Measurements from ENCODE around the gene CCL15. TPM values are rescaled to one million over a fixed set of nuclear protein-coding genes. Genes with fewer than 3 reads are reported as not detected.
A peak's percentile ranks its signal among the peaks of the same experiment; 100 is the strongest.

CCL15 gene
- total and polyA plus RNA-seq, 4 donors, result 8.8 to 27.8 (median 11.6) TPM

- TF ChIP-seq ZBTB33 (IDR thresholded peaks at IDR 0.05), result no peak
- TF ChIP-seq, protein P1, sequence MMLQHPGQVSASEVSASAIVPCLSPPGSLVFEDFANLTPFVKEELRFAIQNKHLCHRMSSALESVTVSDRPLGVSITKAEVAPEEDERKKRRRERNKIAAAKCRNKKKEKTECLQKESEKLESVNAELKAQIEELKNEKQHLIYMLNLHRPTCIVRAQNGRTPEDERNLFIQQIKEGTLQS (IDR thresholded peaks at IDR 0.05), result no peak
Observed at GRCh38 chr17:35982409-35983191, 18.8 kb downstream of the CCL15 start (continued).

- TF ChIP-seq, protein P2, sequence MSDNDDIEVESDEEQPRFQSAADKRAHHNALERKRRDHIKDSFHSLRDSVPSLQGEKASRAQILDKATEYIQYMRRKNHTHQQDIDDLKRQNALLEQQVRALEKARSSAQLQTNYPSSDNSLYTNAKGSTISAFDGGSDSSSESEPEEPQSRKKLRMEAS (IDR thresholded peaks at IDR 0.05), result no peak
- TF ChIP-seq, protein P1 (IDR thresholded peaks at IDR 0.05), result no peak
- TF ChIP-seq RXRA (IDR thresholded peaks at IDR 0.05) (peak; percentile 83 to 85), SP1 (IDR thresholded peaks at IDR 0.05) (peak; percentile 85), NR2F2 (IDR thresholded peaks at IDR 0.05) (peak; percentile 39), FOXA1 (IDR thresholded peaks at IDR 0.05) (no peak), TAF1 (conservative IDR thresholded peaks at IDR 0.05) (no peak), YY1 (IDR thresholded peaks at IDR 0.05) (peak; percentile 59), RAD21 (IDR thresholded peaks at IDR 0.05) (peak; percentile 88 to 95), ZBTB33 (IDR thresholded peaks at IDR 0.05) (peak; percentile 53), HNF4G (IDR thresholded peaks at IDR 0.05) (peak; percentile 96), FOXA2 (IDR thresholded peaks at IDR 0.05) (no peak), EGR1 (IDR thresholded peaks at IDR 0.05; ENCODE audit: low read depth in 2 of 2) (no peak), JUND (IDR thresholded peaks at IDR 0.05) (peak; percentile 38 to 65), GABPA (IDR thresholded peaks at IDR 0.05 in 1 of 2, conservative IDR thresholded peaks at IDR 0.05 in 1 of 2) (no peak), REST (IDR thresholded peaks at IDR 0.05) (no peak), HNF4A (conservative IDR thresholded peaks at IDR 0.05) (peak; percentile 98 to 99)
- TF ChIP-seq, protein P3, sequence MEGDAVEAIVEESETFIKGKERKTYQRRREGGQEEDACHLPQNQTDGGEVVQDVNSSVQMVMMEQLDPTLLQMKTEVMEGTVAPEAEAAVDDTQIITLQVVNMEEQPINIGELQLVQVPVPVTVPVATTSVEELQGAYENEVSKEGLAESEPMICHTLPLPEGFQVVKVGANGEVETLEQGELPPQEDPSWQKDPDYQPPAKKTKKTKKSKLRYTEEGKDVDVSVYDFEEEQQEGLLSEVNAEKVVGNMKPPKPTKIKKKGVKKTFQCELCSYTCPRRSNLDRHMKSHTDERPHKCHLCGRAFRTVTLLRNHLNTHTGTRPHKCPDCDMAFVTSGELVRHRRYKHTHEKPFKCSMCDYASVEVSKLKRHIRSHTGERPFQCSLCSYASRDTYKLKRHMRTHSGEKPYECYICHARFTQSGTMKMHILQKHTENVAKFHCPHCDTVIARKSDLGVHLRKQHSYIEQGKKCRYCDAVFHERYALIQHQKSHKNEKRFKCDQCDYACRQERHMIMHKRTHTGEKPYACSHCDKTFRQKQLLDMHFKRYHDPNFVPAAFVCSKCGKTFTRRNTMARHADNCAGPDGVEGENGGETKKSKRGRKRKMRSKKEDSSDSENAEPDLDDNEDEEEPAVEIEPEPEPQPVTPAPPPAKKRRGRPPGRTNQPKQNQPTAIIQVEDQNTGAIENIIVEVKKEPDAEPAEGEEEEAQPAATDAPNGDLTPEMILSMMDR (IDR thresholded peaks at IDR 0.05; ENCODE audit: low read depth, low read length, missing input control), result peak; percentile 81
- Histone ChIP-seq H3K9me3 (ENCODE audit: control insufficient read depth in 4 of 4, low read length in 3 of 4) (no peaks in the 10 kb centered on the region), H3K36me3 (ENCODE audit: control insufficient read depth in 4 of 4, insufficient read depth in 3 of 4, low read depth in 1 of 4, low read length in 3 of 4) (peaks cover 0 to 4% (median under 1%) of the 10 kb centered on the region in 4 donors), H3K27me3 (ENCODE audit: control insufficient read depth in 4 of 4, insufficient read depth in 4 of 4, low read length in 3 of 4) (no peaks in the 10 kb centered on the region), H3K27ac (ENCODE audit: low read depth in 1 of 2, low read length in 2 of 2) (peak overlapping the region; percentile 72 to 90), H3K9ac (ENCODE audit: low read depth in 1 of 2, low read length in 2 of 2) (peak overlapping the region in 1 of 2 donors; percentile 77), H3K4me3 (ENCODE audit: low read depth in 1 of 3, low read length in 3 of 3) (peak overlapping the region in 2 of 3 donors; percentile 51 to 61), H3K4me1 (ENCODE audit: control insufficient read depth in 4 of 4, insufficient read depth in 4 of 4, low read length in 3 of 4) (peaks cover 14 to 48% (median 32%) of the 10 kb centered on the region in 4 donors)
- 26% methylated on average over 4 of the region's 4 CpGs for WGBS
- DNase-seq (ENCODE audit: low spot score), result peak; percentile 55
Observed at GRCh38 chr17:35981908-35982330, 19.4 kb downstream of the CCL15 start.
